ENCODE measurements around the gene SGCE.
"Not testable (repeated sequence)": the region's sequence is repeated elsewhere in the genome, so short reads cannot be mapped to it uniquely, and the experiment has no call there.

The SGCE gene, protein sequence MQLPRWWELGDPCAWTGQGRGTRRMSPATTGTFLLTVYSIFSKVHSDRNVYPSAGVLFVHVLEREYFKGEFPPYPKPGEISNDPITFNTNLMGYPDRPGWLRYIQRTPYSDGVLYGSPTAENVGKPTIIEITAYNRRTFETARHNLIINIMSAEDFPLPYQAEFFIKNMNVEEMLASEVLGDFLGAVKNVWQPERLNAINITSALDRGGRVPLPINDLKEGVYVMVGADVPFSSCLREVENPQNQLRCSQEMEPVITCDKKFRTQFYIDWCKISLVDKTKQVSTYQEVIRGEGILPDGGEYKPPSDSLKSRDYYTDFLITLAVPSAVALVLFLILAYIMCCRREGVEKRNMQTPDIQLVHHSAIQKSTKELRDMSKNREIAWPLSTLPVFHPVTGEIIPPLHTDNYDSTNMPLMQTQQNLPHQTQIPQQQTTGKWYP

DNA sequence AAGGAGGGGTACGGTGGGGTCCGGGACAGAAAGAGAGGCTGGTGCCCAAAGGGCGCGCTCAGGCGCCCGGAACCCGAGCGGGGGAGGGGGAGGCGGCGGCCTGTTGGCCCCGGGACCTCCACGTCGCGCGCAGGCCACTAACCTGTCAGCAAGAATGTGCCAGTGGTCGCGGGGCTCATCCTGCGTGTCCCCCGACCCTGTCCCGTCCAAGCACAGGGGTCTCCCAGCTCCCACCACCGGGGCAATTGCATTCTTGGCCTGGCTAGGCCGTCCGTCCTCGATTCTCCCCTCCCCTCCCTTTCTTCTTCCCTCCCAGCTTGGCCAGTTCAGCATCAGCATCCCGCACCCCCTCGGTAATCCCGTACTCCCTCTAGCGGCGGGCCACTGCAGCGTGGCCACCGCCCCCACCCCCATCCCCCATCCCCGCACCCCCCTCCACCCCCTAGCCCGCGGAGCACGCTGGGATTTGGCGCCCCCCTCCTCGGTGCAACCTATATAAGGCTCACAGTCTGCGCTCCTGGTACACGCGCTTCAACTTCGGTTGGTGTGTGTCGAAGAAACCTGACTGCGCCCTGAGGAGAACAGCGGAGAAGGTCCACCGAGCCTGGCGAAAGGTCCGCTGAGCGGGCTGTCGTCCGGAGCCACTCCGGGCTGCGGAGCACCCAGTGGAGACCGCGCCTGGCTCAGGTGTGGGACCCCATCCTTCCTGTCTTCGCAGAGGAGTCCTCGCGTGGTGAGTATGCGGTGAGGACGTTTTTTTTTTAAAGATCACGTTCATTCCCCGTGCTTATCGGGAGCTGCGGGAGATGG lies at the start of gene SGCE:
Gene SGCE, minus strand, starts transcription at position 286 of the 810 bp plus-strand sequence. Its CDS starts 35 bp downstream, at position 251.
- no peak for DNase-seq (ENCODE audit: low read depth)
- peak within 1 kb of the TSS; percentile 37 for H3K4me3 ChIP-seq (ENCODE audit: low read depth, low read length)
- TF ChIP-seq, protein P1, sequence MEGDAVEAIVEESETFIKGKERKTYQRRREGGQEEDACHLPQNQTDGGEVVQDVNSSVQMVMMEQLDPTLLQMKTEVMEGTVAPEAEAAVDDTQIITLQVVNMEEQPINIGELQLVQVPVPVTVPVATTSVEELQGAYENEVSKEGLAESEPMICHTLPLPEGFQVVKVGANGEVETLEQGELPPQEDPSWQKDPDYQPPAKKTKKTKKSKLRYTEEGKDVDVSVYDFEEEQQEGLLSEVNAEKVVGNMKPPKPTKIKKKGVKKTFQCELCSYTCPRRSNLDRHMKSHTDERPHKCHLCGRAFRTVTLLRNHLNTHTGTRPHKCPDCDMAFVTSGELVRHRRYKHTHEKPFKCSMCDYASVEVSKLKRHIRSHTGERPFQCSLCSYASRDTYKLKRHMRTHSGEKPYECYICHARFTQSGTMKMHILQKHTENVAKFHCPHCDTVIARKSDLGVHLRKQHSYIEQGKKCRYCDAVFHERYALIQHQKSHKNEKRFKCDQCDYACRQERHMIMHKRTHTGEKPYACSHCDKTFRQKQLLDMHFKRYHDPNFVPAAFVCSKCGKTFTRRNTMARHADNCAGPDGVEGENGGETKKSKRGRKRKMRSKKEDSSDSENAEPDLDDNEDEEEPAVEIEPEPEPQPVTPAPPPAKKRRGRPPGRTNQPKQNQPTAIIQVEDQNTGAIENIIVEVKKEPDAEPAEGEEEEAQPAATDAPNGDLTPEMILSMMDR (IDR thresholded peaks at IDR 0.05; ENCODE audit: control insufficient read depth, extremely low read depth, insufficient read depth), result peak; percentile 44

DNA sequence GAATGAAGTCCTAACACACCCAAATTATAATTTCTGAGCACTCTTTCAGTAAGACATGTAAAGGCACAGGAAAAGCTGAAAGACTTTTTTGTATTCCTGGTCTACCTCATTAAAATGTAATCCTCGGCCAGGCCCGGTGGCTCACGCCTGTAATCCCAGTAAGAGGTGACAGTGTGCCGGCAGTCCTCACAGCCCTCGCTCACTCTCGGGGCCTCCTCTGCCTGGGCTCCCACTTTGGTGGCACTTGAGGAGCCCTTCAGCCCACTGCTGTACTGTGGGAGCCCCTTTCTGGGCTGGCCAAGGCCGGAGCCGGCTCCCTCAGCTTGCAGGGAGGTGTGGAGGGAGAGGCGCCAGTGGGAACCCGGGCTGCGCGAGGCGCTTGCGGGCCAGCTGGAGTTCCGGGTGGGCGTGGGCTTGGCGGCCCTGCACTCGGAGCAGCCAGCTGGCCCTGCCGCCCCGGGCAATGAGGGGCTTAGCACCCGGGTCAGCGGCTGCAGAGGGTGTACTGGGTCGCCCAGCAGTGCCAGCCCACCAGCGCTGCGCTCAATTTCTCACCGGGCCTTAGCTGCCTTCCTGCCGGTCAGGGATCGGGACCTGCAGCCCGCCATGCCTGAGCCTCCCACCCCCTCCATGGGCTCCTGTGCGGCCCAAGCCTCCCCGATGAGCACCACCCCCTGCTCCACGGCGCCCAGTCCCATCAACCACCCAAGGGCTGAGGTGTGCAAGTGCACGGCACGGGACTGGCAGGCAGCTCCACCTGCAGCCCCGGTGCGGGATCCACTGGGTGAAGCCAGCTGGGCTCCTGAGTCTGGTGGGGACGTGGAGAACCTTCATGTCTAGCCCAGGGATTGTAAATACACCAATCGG lies 49.5 kb upstream of the SGCE start:
- DNase-seq (ENCODE audit: low read depth); H3K4me3 ChIP-seq (ENCODE audit: low read depth, low read length): not testable (repeated sequence)

DNA sequence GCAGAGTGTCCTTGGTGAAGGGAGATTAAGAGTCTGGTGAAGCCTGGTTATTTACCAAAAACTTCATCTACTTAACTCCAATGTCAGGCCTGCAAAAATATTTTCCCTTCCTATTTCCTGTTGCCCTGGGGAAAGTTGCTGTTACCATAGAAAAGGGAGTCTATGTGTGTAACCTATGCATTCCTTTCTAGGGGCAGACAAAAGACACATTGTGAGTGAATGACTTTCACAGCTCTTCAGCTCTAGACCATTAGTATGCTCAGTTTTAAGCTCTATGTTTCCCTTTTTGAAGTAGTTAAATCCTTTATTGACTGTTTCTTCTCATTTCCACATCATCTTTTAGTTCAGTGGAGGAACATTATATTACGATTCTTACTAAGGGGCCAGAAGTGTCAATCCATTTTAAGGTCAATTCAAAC lies 45.6 kb upstream of the SGCE start:
- no peak overlapping the region for H3K4me3 ChIP-seq (ENCODE audit: low read depth, low read length)
- TF ChIP-seq, protein P1 (IDR thresholded peaks at IDR 0.05; ENCODE audit: control insufficient read depth, extremely low read depth, insufficient read depth), result no peak
- DNase-seq (ENCODE audit: low read depth), result no peak

DNA sequence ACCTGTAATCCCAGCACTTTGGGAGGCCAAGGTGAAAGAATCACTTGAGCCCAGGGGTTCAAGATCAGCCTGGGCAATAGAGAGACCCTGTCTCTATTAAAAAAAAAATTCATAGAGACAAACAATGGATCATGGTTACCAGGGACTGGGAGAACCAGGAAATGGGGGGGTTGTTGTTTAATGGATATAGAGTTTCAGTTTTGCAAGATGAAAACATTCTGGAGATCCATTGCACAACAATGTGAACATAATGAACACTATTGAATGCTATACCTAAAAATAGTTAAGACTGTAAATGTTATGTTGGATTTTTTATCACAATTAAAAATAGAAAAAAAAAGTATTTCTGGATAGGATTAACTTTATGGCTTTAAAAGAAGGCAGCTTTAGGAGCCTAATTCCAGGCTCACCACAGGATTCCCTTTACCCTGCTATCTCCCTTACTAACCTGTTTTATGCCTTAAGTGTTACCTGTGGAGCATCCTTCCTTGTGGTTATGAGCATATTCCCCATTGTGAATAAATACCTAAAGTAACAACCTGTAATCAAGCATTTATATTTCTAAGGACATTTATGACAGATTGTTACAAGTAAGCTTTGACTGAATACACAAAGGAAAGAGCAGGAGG lies 45.1 kb upstream of the SGCE start:
- TF ChIP-seq, protein P1 (IDR thresholded peaks at IDR 0.05; ENCODE audit: control insufficient read depth, extremely low read depth, insufficient read depth), result no peak
- no peak for DNase-seq (ENCODE audit: low read depth)
- H3K4me3 ChIP-seq (ENCODE audit: low read depth, low read length), result no peak overlapping the region

DNA sequence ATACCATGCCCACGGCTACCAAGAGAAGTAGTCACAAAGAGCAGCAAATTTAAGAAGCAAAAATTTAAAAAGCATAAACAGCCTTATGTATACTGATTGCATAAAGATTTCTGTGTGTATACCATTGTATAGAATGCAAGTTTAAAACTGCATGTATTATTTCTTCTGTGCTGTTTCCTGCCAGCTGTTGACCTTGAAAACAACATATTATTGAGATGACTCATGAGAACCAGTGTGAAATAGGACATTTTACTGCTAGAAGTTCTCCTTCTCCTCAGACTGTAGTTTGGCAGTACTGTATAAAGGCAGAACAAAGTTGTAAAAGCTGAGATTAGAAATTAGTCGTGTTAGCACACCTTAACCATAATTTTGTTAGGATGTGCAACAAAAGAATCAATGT lies 42.3 kb upstream of the SGCE start:
- TF ChIP-seq, protein P1 (IDR thresholded peaks at IDR 0.05; ENCODE audit: control insufficient read depth, extremely low read depth, insufficient read depth), result no peak
- no peak for DNase-seq (ENCODE audit: low read depth)
- H3K4me3 ChIP-seq (ENCODE audit: low read depth, low read length), result no peak overlapping the region

DNA sequence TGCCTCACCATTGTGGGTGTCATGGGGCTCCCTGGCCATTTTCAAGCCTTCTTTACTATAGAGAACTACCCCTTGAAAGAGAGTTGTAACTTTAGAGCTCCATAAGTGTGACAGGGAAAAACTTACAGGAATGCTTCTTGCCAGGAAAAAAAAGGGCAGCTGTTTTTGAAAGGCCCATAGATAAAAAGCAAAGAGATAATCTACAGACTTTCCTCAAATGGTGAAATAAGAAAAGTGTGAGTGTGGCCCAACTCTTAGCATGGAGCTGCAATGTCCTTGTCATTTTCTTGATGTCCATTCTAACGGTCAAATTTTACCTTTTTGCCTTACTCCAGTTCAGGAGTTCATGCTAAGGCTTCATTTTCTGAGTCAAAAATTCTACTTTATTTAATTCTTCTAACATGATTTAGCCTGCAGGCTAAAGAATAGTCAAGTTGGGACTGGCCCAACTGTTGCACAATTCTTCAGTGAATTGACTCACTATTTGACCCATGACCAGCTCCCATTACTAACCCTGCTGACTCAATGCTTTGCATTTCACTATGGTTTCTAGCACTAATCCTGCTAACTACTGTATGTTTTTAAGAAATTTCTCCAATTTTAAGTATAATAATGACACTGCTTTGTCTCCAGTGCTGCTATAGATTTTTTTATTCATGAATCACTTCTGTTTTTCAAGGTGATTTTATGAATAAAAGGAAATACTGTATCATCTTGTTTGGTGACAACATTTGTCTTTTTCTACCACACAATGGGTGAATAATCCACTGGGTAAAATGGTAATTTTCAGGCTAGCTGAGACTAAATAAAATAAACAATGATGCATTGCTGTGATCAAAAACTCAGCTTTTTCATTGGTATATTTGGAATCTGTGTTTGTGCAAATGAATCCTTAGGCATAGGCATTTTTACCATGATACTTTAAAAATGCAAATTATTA lies 41.4 kb upstream of the SGCE start:
- no peak overlapping the region for H3K4me3 ChIP-seq (ENCODE audit: low read depth, low read length)
- DNase-seq (ENCODE audit: low read depth), result no peak
- TF ChIP-seq, protein P1 (IDR thresholded peaks at IDR 0.05; ENCODE audit: control insufficient read depth, extremely low read depth, insufficient read depth), result no peak
